Left renal pelvis (tissue), 4 donors: Measurements from ENCODE around the gene CENPP. TPM values are rescaled to one million over a fixed set of nuclear protein-coding genes. Genes with fewer than 3 reads are reported as not detected.

Experiments
- DNase-seq, 4 donors: peaks; one replicate each; pipeline ENCODE4 v3.0.0-alpha.2; 2013; ENCODE audit warnings: low read depth in 4 of 4, low spot score in 3 of 4
- polyA plus RNA-seq, 4 donors: library from polyadenylated mRNA; unstranded; fragments of 120-200 nt; gene quantifications; one replicate each; pipeline ENCODE4 v1.2.1, GENCODE V29; 2013; ENCODE audit not compliant: insufficient read length in 4 of 4

Gene CENPP
- polyA plus RNA-seq, 4 donors = 6.5 to 8.9 (median 7.4) TPM

- peak in 2 of 4 donors; percentile 22 to 46 for DNase-seq
Observed at GRCh38 chr9:92527832-92528521, 202.2 kb downstream of the CENPP start.

GRCh38 chr9:92528522-92528849, 202.7 kb downstream of the CENPP start:
- no peak for DNase-seq

- no peak for DNase-seq
Observed at GRCh38 chr9:92529124-92529523, 203.4 kb downstream of the CENPP start.

GRCh38 chr9:92530893-92531292, 205.1 kb downstream of the CENPP start:
- DNase-seq = no peak

GRCh38 chr9:92534204-92534603, 208.5 kb downstream of the CENPP start:
- DNase-seq = no peak

GRCh38 chr9:92534674-92535073, 208.9 kb downstream of the CENPP start:
- no peak for DNase-seq

DNA sequence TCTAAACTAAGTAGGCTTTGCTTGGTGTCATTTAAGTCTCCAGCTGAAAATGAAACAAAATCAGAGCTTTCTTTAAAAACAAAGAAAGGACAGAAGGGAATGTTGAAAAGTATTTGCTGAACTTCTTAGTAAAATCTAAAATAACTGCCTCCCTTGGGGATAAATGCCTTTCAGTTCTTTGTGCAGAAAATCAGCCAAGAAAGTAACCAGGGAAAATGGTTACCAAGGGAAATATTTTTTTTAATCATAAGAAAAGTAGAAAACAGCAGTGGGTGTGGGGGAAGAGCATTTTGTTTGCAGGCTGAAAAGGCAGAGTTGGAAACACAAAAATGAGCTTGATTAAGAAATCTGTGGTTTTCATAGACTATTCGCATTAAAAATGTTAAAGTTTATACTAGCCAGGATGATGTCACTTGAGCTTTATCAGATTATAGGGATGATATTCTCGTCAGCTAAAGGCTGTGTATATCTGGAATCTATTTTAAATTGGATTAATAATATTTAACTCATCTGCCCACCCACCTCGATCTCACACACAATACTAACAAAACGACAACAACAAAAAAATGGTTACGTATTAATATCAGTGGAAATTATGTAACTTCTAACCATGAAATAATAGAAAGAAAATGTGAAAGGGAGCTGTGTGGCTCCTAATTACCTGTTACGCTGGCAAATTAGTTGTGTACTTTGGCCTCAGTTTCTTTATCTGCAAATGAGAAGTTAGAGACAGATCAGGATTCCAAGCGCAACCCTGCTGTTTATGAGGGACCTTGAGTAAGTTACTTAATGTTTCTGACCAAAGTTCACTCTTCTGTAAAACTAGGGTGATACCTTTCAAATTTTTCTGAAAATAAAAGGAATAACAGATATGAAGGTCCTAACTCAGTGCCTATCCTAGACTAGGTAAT, 210.4 kb downstream of the CENPP start, which contains the start of gene ECM2:
Gene ECM2 (minus strand): TSS at position 51 of the 911 bp plus-strand sequence. CDS start 13,124 bp downstream, outside the sequence.
- DNase-seq = no peak

DNA sequence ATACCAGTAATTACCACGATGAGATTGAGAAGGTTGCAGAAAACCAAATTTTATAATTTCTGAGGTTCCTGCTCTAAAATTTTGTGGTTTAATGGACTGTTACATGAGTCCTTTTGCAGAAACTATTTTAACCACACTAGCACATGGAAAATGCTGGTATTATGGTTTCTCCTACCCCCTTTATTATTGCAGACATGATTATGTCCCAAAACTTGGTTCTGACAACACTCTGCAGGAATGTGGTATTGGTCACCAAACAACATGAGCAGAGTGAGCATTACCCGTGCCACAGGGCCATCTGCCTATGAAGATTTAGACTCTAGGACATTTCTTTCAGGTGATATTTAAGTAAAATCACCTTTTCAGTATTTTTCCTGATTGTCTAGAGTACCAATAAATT, 212.8 kb downstream of the CENPP start:
- DNase-seq = no peak

- DNase-seq = no peak
Observed at GRCh38 chr9:92543972-92544371, 218.2 kb downstream of the CENPP start.

DNA sequence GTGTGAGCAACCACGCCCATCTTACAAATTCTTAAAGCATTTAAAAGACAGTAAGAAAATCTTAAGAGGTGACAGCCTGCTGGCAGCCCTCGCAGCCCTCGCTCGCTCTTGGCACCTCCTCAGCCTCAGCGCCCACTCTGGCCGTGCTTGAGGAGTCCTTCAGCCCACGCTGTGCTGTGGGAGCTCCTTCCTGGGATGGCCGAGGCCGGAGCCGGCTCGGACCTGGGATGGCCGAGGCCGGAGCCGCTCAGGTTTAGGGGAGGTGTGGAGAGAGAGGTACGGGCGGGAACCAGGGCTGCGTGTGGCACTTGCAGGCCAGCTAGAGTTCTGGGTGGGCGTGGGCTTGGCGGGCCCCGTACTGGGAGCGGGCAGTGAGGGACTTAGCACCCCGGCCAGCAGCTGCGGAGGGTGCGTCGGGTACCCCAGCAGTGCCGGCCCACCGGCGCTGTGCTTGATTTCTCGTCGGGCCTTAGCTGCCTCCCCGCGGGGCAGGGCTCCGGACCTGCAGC, 219.3 kb downstream of the CENPP start:
- no peak for DNase-seq

DNA sequence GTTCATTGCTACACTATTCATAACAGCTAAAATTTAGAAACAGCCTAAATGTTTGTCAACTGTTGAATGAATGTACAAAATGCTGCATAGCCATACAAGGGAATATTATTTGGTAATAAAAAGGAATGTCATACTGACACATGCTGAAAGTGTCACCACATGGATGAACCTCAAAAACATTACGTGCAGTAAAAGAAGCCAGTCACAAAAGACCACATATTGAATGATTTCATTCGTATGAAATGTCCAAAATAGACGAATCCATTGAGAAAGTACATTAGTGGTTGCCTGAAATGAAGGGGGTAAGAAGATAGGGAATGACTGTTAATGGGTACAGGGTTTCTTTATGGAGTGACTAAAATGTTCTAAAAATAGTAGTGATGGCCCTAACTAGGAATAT, 221.6 kb downstream of the CENPP start:
- no peak for DNase-seq

- DNase-seq = no peak
Observed at GRCh38 chr9:92550765-92551164, 225.0 kb downstream of the CENPP start.

- DNase-seq = no peak
Observed at GRCh38 chr9:92558612-92559374, 233.0 kb downstream of the CENPP start.

- DNase-seq = no peak
Observed at GRCh38 chr9:92561374-92562330, 235.9 kb downstream of the CENPP start.

DNA sequence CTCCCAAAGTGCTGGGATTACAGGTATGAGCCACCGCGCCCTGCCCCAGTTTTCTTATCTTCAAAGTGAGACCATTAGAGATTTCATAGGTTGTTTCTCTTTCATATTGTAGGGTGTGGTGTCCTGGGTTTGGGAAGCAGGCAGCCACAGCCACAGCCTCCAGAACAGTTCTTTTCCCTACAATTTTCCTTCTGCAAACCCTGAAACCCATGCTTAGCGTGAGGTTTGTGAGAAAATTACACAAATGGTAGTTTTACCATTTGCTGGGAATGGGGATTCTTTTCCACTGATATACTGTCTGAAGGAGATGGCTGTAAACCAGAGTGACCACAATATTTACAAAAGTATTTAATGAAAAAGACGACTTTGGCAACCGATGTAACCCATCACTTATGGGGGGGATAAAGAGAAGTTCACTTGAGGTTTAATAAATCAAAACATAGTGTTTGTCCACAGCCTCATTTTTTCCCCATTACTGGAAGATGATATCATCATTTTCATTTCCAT, 236.8 kb downstream of the CENPP start:
- no peak for DNase-seq

GRCh38 chr9:92563116-92564100, 237.7 kb downstream of the CENPP start:
- DNase-seq = no peak

GRCh38 chr9:92564504-92564903, 238.8 kb downstream of the CENPP start:
- no peak for DNase-seq

GRCh38 chr9:92564982-92565381, 239.2 kb downstream of the CENPP start:
- DNase-seq = no peak
